Left lobe of liver (tissue), 2 donors: ENCODE measurements around the gene CRYBG1. TPM values are rescaled to one million over a fixed set of nuclear protein-coding genes. Genes with fewer than 3 reads are reported as not detected.

Experiments
- ATAC-seq: fragments of 200-7000 bp; cut with Tn5 transposase; one replicate; pipeline ENCODE4 v1.9.1; 2020; ENCODE audit warnings: mild to moderate bottlenecking, moderate library complexity
- DNase-seq: peaks from one replicate; pipeline ENCODE4 v3.0.0-alpha.2; 2020; ENCODE audit warnings: low spot score
- total RNA-seq: library from RNA; stranded (reverse); gene quantifications from one replicate; pipeline ENCODE4 v1.2.1, GENCODE V29; 2021
- donor health status: DM: no; HTN: no; CAD: no; lungs with moderate emphysema.
- donor health status: DM: no; HTN: yes; CAD: no.

Gene CRYBG1
- total RNA-seq, 1 donor from 2014 or later = 7.2 TPM

DNA sequence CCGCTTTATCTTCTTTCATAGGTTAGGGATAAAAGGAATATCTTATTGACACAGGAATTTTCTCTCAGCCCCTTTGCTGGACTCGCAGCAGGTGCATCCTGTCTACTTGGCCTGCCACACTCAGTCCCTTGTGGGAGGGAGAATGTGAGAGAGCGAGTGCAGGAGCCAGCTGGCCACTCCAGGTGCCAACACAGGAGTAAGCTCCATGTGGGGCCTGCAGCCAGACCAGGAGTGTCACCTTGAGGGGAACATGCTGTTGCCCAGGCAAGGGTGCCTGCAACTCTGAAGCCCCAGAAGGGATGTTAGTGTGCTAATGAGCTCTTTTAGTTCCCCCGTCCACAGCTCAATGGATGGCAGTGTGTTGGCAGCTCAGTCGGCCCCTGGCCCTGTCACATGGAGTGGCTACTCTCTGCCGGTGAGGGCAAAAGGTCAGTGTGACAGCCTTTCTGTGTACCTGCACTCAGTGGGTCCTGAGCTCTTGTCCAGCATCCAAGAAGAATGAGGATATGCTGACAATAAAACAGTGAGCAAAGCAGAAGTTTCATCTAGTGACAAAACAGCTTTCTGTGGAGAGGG lies 57.1 kb downstream of the CRYBG1 start:
- ATAC-seq (no peak), DNase-seq (no peak)

DNA sequence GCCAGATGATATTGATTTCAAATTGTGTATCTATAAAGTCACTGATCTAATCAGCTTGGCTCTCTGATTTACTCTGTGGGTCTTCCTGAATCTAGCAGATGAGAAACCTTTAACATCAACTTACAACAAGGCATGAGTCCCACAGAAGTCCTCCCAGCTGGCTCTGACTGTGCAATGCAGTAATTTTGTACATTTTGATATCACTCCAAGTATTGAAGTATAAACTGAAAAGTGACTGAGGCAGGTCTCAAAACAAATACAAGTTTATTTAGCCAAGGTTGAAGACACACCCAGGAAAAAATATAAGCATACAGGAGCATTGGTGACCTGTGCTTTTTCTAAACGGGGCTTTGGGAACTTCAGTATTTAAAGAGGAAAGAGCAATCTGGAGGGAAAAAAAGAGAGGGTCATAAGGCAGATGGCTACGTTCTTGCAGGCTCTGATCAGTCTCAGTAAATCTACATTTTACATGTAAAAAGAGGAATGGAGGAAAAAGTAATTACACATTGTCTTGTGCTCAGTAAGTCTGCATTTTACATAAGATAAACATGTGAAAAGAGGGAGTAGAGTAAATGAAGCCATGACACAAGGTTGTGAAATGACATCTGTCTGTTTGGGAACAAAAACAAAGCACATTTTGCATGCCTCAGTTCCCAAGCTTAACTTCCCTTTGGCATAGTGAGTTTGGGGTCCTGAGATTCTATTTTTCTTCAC lies 59.5 kb downstream of the CRYBG1 start:
- ATAC-seq = no peak
- no peak for DNase-seq

GRCh38 chr6:106421496-106421895 lies 61.0 kb downstream of the CRYBG1 start:
- no peak for ATAC-seq
- DNase-seq = no peak

DNA sequence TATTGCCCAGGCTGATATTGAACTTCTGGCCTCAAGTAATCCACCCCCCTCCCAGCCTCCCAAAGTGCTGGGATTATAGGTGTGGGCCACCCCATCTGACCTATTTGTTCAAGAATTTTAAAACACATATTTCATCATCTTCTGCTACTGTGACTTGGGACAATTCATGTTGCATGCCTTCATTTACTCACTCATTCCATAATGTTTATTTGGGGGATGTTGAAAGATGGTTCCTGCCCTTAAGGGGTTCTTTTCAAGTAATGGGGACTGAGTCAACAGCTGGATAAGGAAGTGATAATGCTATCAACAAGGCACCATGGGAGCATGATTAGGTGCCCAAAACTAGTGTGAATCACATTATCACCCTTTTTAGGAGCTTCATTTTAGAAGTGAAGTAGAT lies 62.0 kb downstream of the CRYBG1 start:
- ATAC-seq (no peak), DNase-seq (no peak)

- no peak for DNase-seq
- ATAC-seq = peak; percentile 44
Observed at GRCh38 chr6:106425382-106425781, 64.9 kb downstream of the CRYBG1 start.

- DNase-seq (no peak), ATAC-seq (no peak)
Observed at GRCh38 chr6:106426250-106426970, 65.9 kb downstream of the CRYBG1 start.

DNA sequence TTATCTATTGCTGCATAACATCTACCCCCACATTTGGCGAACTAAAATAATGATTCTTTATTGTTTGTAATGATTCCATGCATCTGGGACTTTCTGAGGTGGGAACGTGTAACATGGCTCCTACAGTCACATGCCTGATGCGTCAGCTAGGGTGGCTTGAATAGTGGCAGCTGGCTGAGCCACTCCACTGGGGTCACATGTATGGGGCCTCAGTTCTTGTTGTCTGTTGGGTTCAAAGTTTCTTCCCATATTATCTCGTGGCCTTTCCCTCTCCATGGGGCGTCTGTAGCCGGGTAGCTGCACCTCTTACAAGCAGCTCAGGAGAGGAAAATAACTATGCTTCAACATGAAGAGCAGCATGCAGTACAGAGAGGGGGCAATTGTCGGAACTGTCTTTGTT lies 69.9 kb downstream of the CRYBG1 start:
- ATAC-seq = no peak

GRCh38 chr6:106431405-106431804 lies 70.9 kb downstream of the CRYBG1 start:
- ATAC-seq (no peak), DNase-seq (no peak)

More for the DNA sequence above, 69.9 kb downstream of the CRYBG1 start:
- DNase-seq = no peak

- no peak for DNase-seq
- no peak for ATAC-seq
Observed at GRCh38 chr6:106431972-106432371, 71.5 kb downstream of the CRYBG1 start.

DNA sequence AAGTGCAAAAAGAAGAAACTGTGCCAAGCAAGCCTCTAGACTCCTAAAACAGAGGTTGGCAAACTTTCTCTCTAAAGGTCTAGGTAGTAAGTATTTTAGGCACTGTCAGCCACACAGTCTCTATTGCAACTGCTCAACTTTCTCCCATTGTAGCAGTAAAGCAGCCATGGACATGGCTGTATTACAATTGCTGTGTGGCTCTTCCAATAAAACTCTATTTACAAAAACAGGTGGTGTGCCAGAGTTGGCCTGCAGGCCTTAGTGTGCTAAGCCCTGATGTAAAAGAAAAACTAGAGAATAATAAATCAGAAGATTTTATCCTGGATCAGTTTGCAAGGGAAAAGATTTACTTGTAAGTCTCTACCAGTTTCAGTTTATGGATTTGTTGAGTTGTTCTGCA lies 74.0 kb downstream of the CRYBG1 start:
- no peak for DNase-seq
- ATAC-seq = no peak

- DNase-seq = no peak
- no peak for ATAC-seq
Observed at GRCh38 chr6:106439459-106439858, 78.9 kb downstream of the CRYBG1 start.

DNA sequence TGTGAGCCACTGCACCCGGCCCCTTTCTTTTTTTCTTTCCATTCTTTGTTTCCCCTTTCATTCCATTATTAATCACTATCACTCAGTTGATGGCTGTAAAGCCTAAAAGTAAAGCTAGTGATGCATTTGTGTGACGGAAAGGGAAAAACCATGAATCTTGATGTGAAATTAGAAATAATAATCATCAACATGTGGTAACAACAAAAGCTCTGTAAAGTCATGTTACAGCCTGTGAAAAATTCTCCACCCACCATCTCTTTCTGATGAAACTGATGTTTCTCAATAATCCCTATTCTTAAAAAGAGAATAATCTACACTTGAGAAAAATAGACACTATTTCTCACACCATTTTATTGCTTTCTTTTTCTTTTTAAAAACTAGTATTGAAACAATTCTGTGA lies 80.0 kb downstream of the CRYBG1 start:
- ATAC-seq (no peak), DNase-seq (no peak)

DNA sequence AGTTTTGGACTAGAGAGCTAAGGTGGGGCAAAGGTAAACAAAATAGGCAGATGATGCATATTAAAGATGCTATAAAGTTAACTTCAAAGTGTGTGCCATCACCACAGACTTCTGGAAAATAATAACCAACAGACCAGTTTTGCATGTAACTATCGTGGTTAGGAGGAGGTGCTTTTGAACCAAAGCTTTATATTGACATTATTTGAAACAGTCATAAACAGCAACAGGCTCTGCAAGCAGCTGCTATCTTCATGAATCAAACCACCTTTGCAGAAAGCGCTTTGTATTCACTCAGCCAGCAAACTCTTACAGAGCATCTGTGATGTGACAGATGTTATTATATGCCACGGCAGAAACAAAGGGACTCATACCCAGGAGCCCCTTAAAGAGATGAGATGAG lies 81.9 kb downstream of the CRYBG1 start:
- ATAC-seq (no peak), DNase-seq (no peak)

DNA sequence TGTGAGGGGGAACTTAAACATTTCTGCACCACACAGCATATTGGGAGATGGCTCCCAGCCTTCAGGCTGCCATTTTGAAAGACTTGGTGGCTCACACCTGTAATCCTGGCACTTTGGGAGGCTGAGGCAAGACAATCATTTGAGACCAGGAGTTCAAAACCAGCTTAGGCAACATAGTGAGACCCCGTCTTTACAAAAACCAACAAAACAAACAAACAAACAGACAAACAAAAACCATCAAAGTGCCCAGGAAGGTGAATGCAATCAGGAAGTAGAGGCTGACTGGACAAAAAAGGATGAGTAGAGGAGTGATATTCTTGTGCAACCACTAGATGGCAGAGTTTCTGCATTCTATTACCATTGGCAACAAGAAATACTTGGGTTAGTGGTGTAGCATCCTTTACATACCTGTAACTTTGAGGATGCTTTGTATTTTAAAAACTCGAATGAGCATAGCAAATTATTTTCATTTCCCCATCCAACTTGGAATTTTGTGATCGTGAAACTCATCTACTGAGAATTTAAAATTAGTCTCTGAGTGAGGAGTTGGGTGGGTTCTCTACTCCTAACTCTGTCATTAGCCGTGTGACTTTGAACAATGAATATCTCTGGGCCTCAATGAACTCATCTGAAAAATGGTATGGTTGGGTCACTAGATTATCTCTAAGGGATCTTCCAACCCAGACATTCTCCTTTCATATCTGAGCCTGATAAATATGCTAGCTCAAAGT lies 84.4 kb downstream of the CRYBG1 start:
- peak; percentile 95 for ATAC-seq
- DNase-seq = no peak

DNA sequence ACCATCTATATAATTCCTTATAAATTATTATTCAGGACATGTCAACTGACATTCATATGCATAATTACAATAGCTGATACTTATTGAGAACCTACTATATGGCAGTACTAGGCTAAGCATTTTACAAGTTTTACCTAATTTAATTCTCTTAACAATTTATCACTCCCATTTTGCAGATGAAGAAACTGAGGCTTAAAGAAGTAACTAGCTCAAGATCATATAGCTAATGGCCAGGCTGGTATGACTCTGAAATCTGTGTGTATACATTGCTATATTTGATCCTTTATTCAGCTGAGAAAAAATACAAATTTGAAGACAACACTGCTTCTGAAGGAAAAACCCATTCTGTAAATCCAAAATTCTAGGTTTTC lies 85.0 kb downstream of the CRYBG1 start:
- no peak for DNase-seq
- no peak for ATAC-seq

DNA sequence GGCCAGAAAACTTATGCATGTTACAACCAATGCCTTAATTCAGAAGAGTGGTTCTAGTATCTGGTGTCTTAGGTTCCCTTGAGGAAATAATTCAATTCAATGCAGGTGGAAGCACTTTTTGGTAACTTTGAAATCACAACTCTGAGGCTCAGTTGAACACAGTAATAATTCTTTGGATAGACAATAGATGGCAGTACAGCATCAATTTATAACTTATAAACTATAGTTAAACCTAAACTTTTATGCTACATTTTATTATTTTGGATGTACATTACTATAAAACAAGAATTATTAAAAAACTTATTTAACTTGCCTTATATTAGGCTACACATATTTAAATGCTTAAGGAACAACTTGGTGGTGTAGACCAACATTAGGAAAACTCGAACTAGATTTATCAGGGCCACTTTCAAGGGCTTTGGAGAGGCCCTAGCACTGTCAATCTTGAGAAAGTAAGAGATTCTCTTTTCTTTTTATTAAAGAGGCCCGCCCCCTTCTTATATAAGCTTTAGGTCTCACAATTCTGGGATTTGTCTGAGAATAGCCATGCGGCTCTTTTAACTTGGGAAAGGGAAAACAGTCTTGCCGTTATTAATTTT lies 85.9 kb downstream of the CRYBG1 start:
- no peak for DNase-seq
- peak; percentile 66 for ATAC-seq

- no peak for DNase-seq
- ATAC-seq = peak; percentile 14
Observed at GRCh38 chr6:106446983-106447382, 86.5 kb downstream of the CRYBG1 start.

- peak; percentile 43 for ATAC-seq
- DNase-seq = no peak
Observed at GRCh38 chr6:106448000-106448426, 87.5 kb downstream of the CRYBG1 start.

DNA sequence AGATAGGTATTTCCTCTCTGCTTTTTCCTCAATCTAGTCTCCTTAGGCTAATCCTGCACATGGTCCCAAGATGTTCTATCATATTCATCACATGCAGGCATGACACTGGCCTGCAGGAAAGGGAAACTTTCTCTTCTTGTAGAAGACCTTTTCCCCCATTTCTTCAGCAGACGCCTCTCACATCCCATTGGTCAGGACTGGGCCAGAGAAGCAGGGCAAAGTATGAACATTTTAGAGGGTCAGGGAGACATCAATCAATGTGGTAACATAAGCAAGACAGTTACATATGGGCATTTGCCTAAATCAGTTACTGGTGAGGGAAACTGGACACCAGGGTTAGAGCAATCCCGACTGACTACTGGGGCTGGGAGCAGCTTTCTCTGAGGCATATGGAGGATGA lies 90.1 kb downstream of the CRYBG1 start:
- DNase-seq = no peak
- no peak for ATAC-seq

- DNase-seq (no peak), ATAC-seq (no peak)
Observed at GRCh38 chr6:106451439-106451838, 90.9 kb downstream of the CRYBG1 start.

DNA sequence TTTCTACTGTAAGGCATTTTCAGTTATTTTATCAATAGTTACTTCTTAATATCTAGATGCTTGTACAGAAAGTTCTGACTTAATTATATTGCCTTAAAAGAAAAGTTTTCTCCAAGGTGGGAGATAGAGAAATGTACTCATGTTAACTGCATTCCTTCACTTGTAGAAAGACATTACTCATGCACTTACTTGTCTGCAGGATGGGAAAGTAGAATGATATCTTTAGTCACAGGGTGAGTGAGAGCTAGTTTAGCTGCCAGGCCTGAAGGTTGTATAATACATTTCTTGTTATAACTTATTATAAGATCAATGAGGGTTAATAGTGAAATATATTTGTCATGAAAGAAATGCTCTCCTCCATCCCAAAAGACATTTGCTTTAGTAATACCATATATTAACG lies 92.1 kb downstream of the CRYBG1 start:
- ATAC-seq (no peak), DNase-seq (no peak)
